Stomach smooth muscle (tissue), 2 donors: ENCODE results near the gene PXDC1.

Experiments used
- H3K27ac ChIP-seq: one replicate; pipeline ENCODE4 v1.7.0; 2013; ENCODE audit warnings: mild to moderate bottlenecking, low read length, inconsistent platforms
- H3K27me3 ChIP-seq, 2 donors: one replicate each; pipeline ENCODE4 v1.7.0; 2013; ENCODE audit warnings: low read length in 2 of 2; ENCODE audit not compliant: insufficient read depth in 2 of 2, control insufficient read depth in 1 of 2
- H3K36me3 ChIP-seq, 2 donors: one replicate each; pipeline ENCODE4 v1.7.0; 2013; ENCODE audit warnings: low read length in 2 of 2; ENCODE audit not compliant: control insufficient read depth in 2 of 2, insufficient read depth in 2 of 2
- H3K4me1 ChIP-seq: one replicate; pipeline ENCODE4 v1.7.0; 2013; ENCODE audit warnings: low read length; ENCODE audit not compliant: control insufficient read depth, insufficient read depth
- H3K4me3 ChIP-seq, 2 donors: one replicate each; pipeline ENCODE4 v1.7.0; 2013; ENCODE audit warnings: low read length in 2 of 2
- H3K9ac ChIP-seq, 2 donors: one replicate each; pipeline ENCODE4 v1.7.0; 2013; ENCODE audit warnings: low read length in 2 of 2, mild to moderate bottlenecking in 1 of 2
- H3K9me3 ChIP-seq, 2 donors: one replicate each; pipeline ENCODE4 v1.7.0; 2013; ENCODE audit warnings: low read length in 2 of 2; ENCODE audit not compliant: control insufficient read depth in 2 of 2
- donor health status: healthy.
- donor health status: Pancreatic carcinoma.

The PXDC1 gene

GRCh38 chr6:3751730-3752530 is 417 bp upstream of the PXDC1 start:
- no peaks in the 10 kb centered on the region for H3K9me3 ChIP-seq
- H3K4me3 ChIP-seq = peak overlapping the region; percentile 70 to 83
- H3K27ac ChIP-seq = peak overlapping the region; percentile 90
- H3K9ac ChIP-seq = peak overlapping the region; percentile 86 to 88
- H3K4me1 ChIP-seq = peaks cover 41% of the 10 kb centered on the region
- no peaks in the 10 kb centered on the region for H3K36me3 ChIP-seq
- no peaks in the 10 kb centered on the region for H3K27me3 ChIP-seq

- Histone ChIP-seq H3K4me1 (peaks cover 56% of the 10 kb centered on the region), H3K36me3 (peaks cover 0 to 2% of the 10 kb centered on the region in 2 donors), H3K27ac (peak overlapping the region; percentile 90), H3K9ac (peak overlapping the region; percentile 79 to 88), H3K4me3 (peak overlapping the region; percentile 59 to 83), H3K9me3 (no peaks in the 10 kb centered on the region), H3K27me3 (no peaks in the 10 kb centered on the region)
Measured at GRCh38 chr6:3750317-3751076, 1.0 kb downstream of the PXDC1 start.

- Histone ChIP-seq H3K4me1 (peaks cover 61% of the 10 kb centered on the region), H3K27me3 (no peaks in the 10 kb centered on the region), H3K9ac (peak overlapping the region; percentile 79 to 88)
Measured at GRCh38 chr6:3749977-3750316, 1.6 kb downstream of the PXDC1 start.

GRCh38 chr6:3749067-3749841 is 2.3 kb downstream of the PXDC1 start:
- H3K9ac ChIP-seq = peak overlapping the region in 1 of 2 donors; percentile 36

More at GRCh38 chr6:3749977-3750316, 1.6 kb downstream of the PXDC1 start:
- H3K9me3 ChIP-seq = no peaks in the 10 kb centered on the region
- peak overlapping the region; percentile 59 to 83 for H3K4me3 ChIP-seq
- peak overlapping the region; percentile 90 for H3K27ac ChIP-seq
- peaks cover 0 to 3% of the 10 kb centered on the region in 2 donors for H3K36me3 ChIP-seq

GRCh38 chr6:3748208-3749066 is 3.1 kb downstream of the PXDC1 start:
- Histone ChIP-seq H3K9me3 (no peaks in the 10 kb centered on the region), H3K4me3 (peak overlapping the region; percentile 59 to 83), H3K27ac (peak overlapping the region; percentile 90), H3K27me3 (no peaks in the 10 kb centered on the region), H3K36me3 (peaks cover 0 to 3% of the 10 kb centered on the region in 2 donors), H3K4me1 (peaks cover 72% of the 10 kb centered on the region), H3K9ac (peak overlapping the region in 1 of 2 donors; percentile 13)

More at GRCh38 chr6:3749067-3749841, 2.3 kb downstream of the PXDC1 start:
- Histone ChIP-seq H3K27ac (peak overlapping the region; percentile 90), H3K36me3 (peaks cover 0 to 3% of the 10 kb centered on the region in 2 donors), H3K4me1 (peaks cover 64% of the 10 kb centered on the region), H3K4me3 (peak overlapping the region; percentile 59 to 83), H3K27me3 (no peaks in the 10 kb centered on the region), H3K9me3 (no peaks in the 10 kb centered on the region)

- Histone ChIP-seq H3K36me3 (peaks cover 0 to 3% of the 10 kb centered on the region in 2 donors), H3K9me3 (no peaks in the 10 kb centered on the region), H3K4me3 (no peak overlapping the region), H3K9ac (no peak overlapping the region), H3K4me1 (peaks cover 74% of the 10 kb centered on the region), H3K27ac (peak overlapping the region; percentile 46), H3K27me3 (no peaks in the 10 kb centered on the region)
Measured at GRCh38 chr6:3747100-3747737, 4.3 kb downstream of the PXDC1 start.

GRCh38 chr6:3746696-3747095 is 4.8 kb downstream of the PXDC1 start:
- peaks cover 0 to 3% of the 10 kb centered on the region in 2 donors for H3K36me3 ChIP-seq

GRCh38 chr6:3746119-3746691 is 5.3 kb downstream of the PXDC1 start:
- Histone ChIP-seq H3K27me3 (no peaks in the 10 kb centered on the region), H3K9ac (no peak overlapping the region), H3K36me3 (peaks cover 0 to 3% of the 10 kb centered on the region in 2 donors), H3K9me3 (no peaks in the 10 kb centered on the region), H3K27ac (peak overlapping the region; percentile 41), H3K4me1 (peaks cover 77% of the 10 kb centered on the region), H3K4me3 (no peak overlapping the region)

More at GRCh38 chr6:3746696-3747095, 4.8 kb downstream of the PXDC1 start:
- Histone ChIP-seq H3K9me3 (no peaks in the 10 kb centered on the region), H3K27me3 (no peaks in the 10 kb centered on the region), H3K9ac (no peak overlapping the region), H3K27ac (peak overlapping the region; percentile 41), H3K4me1 (peaks cover 72% of the 10 kb centered on the region), H3K4me3 (no peak overlapping the region)

- peaks cover 0 to 5% of the 10 kb centered on the region in 2 donors for H3K36me3 ChIP-seq
- H3K9ac ChIP-seq = no peak overlapping the region
- H3K27me3 ChIP-seq = no peaks in the 10 kb centered on the region
- peak overlapping the region; percentile 41 for H3K27ac ChIP-seq
- peaks cover 81% of the 10 kb centered on the region for H3K4me1 ChIP-seq
- H3K9me3 ChIP-seq = no peaks in the 10 kb centered on the region
- no peak overlapping the region for H3K4me3 ChIP-seq
Measured at GRCh38 chr6:3745566-3746118, 5.9 kb downstream of the PXDC1 start.
